Mesendoderm (in vitro differentiated cells): ENCODE data around the gene BCO2.
A peak's percentile ranks its signal among the peaks of the same experiment; 100 is the strongest.

ENCODE experiments used
- DNase-seq: peaks from one replicate; pipeline ENCODE4 v3.0.0; 2013
- H2AK5ac ChIP-seq: 2 replicates; pipeline ENCODE4 v1.6.1; 2013; ENCODE audit warnings: low read length, inconsistent platforms
- H2BK120ac ChIP-seq: 2 replicates; pipeline ENCODE4 v1.6.1; 2013; ENCODE audit warnings: low read depth, mild to moderate bottlenecking, low read length, moderate library complexity, mixed read lengths
- H2BK15ac ChIP-seq: replicated peaks from 2 replicates; pipeline ENCODE4 v1.6.1; 2013; ENCODE audit warnings: low read depth, mild to moderate bottlenecking, moderate library complexity
- H2BK5ac ChIP-seq: 2 replicates; pipeline ENCODE4 v1.6.1; 2013; ENCODE audit warnings: low read length, inconsistent platforms
- H3K18ac ChIP-seq: 2 replicates; pipeline ENCODE4 v1.6.1; 2013; ENCODE audit warnings: mild to moderate bottlenecking, low read length, mixed read lengths
- H3K23ac ChIP-seq: one replicate; pipeline ENCODE4 v1.6.1; 2013; ENCODE audit warnings: low read length
- H3K27ac ChIP-seq: 2 replicates; pipeline ENCODE4 v1.5.1; 2013; ENCODE audit warnings: low read depth, mild to moderate bottlenecking, inconsistent platforms, low read length, moderate library complexity
- H3K27me3 ChIP-seq: 2 replicates; pipeline ENCODE4 v1.6.1; 2013; ENCODE audit warnings: low read length, control low read depth, mild to moderate bottlenecking, inconsistent platforms; ENCODE audit not compliant: insufficient read depth, poor library complexity
- H3K36me3 ChIP-seq: 2 replicates; pipeline ENCODE4 v1.6.1; 2013; ENCODE audit warnings: low read length, inconsistent platforms; ENCODE audit not compliant: control insufficient read depth, insufficient read depth
- H3K4ac ChIP-seq: one replicate; pipeline ENCODE4 v1.6.1; 2013; ENCODE audit warnings: low read depth, mild to moderate bottlenecking, low read length, moderate library complexity
- H3K4me1 ChIP-seq: 2 replicates; pipeline ENCODE4 v1.6.1; 2013; ENCODE audit warnings: low read depth, low read length, inconsistent platforms; ENCODE audit not compliant: control insufficient read depth
- H3K4me2 ChIP-seq: 2 replicates; pipeline ENCODE4 v1.6.1; 2013; ENCODE audit warnings: low read length
- H3K4me3 ChIP-seq: 2 replicates; pipeline ENCODE4 v1.5.1; 2013; ENCODE audit warnings: mild to moderate bottlenecking, low read length
- H3K56ac ChIP-seq: one replicate; pipeline ENCODE4 v1.6.1; 2013; ENCODE audit warnings: low read length
- H3K79me1 ChIP-seq: 2 replicates; pipeline ENCODE4 v1.6.1; 2013; ENCODE audit warnings: low read length, inconsistent platforms
- H3K79me2 ChIP-seq: 2 replicates; pipeline ENCODE4 v1.6.1; 2013; ENCODE audit warnings: mild to moderate bottlenecking, low read length; ENCODE audit not compliant: control insufficient read depth, insufficient read depth
- H3K9ac ChIP-seq: 2 replicates; pipeline ENCODE4 v1.6.1; 2013; ENCODE audit warnings: low read length, inconsistent platforms
- H4K5ac ChIP-seq: one replicate; pipeline ENCODE4 v1.6.1; 2013; ENCODE audit warnings: low read length
- H4K8ac ChIP-seq: one replicate; pipeline ENCODE4 v1.6.1; 2013; ENCODE audit warnings: low read depth, mild to moderate bottlenecking, control low read depth, low read length, moderate library complexity
- WGBS: extraction: QIAGEN DNeasy Blood & Tissue Kit; methylation state at CpG from one replicate; pipeline ENCODE4 v1.1.7; 2013; ENCODE audit warnings: low lambda C conversion rate, missing lambda C conversion rate; ENCODE audit not compliant: insufficient coverage; ENCODE audit errors: extremely low coverage; 5-methylcytosine and 5-hydroxymethylcytosine counted together

Gene BCO2

DNA sequence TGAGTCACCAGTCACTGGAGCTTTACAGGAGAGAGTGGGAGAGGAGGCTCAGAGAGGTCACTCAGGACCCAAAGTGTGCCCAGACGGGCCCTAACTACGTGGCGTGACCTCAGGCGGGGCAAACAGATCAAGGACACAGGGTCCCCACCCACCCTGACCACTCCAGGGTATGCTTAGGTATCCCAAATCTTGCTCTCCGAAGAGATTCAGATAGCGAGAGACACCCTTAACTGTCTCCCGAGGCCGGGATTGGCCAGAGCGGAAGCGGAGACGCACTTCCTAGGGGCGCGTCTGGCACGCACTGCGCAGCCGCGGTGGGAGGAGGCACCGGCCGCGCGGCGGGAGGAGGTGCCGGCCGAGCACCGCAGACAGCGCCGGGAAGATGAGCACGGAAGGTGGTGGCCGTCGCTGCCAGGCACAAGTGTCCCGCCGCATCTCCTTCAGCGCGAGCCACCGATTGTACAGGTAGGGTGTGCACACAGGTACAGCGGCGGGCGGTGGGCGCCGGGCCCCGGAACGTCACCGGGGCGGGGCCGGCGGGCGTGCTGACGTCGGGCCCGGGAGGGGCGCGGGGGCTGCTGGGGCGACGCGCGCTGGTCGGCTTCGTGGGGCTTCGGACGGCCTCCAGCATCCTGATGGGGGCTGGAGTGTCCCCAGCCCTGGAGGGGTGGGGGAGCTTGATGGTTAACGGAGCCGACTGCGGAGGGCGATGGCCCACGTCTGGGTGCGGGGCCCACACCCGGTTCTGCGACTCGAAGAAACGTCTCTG, 50.9 kb downstream of the BCO2 start, which contains the start of gene PTS:
TSS of gene PTS (plus strand) at position 367 of the 769 bp plus-strand sequence. CDS start at position 383, 16 bp downstream.
- peak within 1 kb of the TSS; percentile 99 for H3K4me2 ChIP-seq
- WGBS: no CpG with 5 or more reads among the region's 70 CpGs
- peak within 1 kb of the TSS; percentile 5 for H4K8ac ChIP-seq
- H4K5ac ChIP-seq: peak within 1 kb of the TSS; percentile 33
- H2BK5ac ChIP-seq: peak within 1 kb of the TSS; percentile 97
- H3K79me1 ChIP-seq: peaks cover 14% of the 10 kb centered on the region
- H3K4me1 ChIP-seq: no peaks in the 10 kb centered on the region
- H2BK120ac ChIP-seq: no peak within 1 kb of the TSS
- peak within 1 kb of the TSS; percentile 44 for H3K4ac ChIP-seq
- no peak within 1 kb of the TSS for H2BK15ac ChIP-seq
- H3K23ac ChIP-seq: peak within 1 kb of the TSS; percentile 80
- H3K18ac ChIP-seq: no peak within 1 kb of the TSS
- H3K79me2 ChIP-seq: peaks cover 10% of the 10 kb centered on the region
- no peak within 1 kb of the TSS for H2AK5ac ChIP-seq
- H3K36me3 ChIP-seq: peaks cover 4% of the 10 kb centered on the region
- H3K27me3 ChIP-seq: no peaks in the 10 kb centered on the region
- peak within 1 kb of the TSS; percentile 96 for H3K4me3 ChIP-seq
- peak within 1 kb of the TSS; percentile 73 for H3K27ac ChIP-seq
- H3K56ac ChIP-seq: peak within 1 kb of the TSS; percentile 100
- DNase-seq: peak; percentile 91
- H3K9ac ChIP-seq: peak within 1 kb of the TSS; percentile 99

DNA sequence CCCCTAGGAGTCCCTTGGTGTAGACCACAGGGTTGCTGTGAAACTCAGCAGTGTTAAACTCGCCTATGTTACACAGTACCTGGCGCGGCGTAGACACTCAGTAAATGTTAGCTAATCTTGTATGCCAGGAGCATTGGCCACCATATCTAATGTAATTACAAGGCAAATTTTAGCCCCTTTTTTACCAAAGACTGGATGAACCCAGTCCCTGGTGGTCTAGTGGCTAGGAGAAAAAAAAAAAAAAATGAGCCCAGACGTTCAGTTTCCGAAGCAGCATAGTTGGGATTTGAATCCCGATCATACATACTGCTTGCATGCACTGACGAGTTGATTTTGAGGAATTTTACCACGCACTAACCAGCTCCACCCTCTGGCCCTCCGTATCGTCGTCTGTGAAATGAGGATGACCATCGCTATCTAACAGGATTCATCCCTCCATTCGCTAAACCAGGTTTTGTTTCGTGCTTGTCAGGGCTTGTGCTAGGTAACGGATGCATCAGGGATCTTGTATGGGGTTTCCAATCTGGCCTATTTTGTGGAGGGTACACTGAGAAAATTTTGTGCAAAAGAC, 51.6 kb downstream of the BCO2 start:
- Histone ChIP-seq H3K9ac (peak overlapping the region; percentile 99), H4K5ac (peak overlapping the region; percentile 12), H3K23ac (peak overlapping the region; percentile 80), H3K4me1 (no peaks in the 10 kb centered on the region), H2BK120ac (no peak overlapping the region), H2AK5ac (no peak overlapping the region), H3K56ac (peak overlapping the region; percentile 100), H4K8ac (no peak overlapping the region), H3K4me3 (peak overlapping the region; percentile 96), H3K27ac (no peak overlapping the region), H3K27me3 (no peaks in the 10 kb centered on the region), H3K79me2 (peaks cover 10% of the 10 kb centered on the region), H2BK5ac (peak overlapping the region; percentile 15), H2BK15ac (no peak overlapping the region), H3K18ac (no peak overlapping the region), H3K36me3 (peaks cover 4% of the 10 kb centered on the region), H3K79me1 (peaks cover 14% of the 10 kb centered on the region), H3K4me2 (peak overlapping the region; percentile 92), H3K4ac (no peak overlapping the region)
- no peak for DNase-seq
- no CpG with 5 or more reads among the region's 16 CpGs for WGBS

DNA sequence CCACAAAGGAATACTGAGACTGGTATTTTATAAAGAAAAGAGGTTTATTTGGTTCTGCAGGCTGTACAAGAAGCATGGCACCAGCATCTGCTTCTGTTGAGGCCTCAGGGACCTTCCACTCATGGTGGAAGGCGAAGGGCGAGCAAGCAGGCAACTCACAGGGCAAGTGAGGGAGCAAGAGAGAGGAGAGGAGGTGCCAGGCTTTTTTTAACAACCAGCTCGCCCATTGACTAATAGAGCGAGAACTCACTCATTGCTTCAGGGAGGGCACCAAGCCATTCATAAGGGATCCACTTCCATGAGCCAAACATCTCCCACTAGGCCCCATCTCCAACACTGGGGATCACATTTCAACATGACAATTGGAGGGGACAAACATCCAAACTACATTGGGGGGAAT, 52.2 kb downstream of the BCO2 start:
- Histone ChIP-seq H2BK5ac (no peak overlapping the region), H3K27ac (no peak overlapping the region), H3K4me3 (no peak overlapping the region)

DNA sequence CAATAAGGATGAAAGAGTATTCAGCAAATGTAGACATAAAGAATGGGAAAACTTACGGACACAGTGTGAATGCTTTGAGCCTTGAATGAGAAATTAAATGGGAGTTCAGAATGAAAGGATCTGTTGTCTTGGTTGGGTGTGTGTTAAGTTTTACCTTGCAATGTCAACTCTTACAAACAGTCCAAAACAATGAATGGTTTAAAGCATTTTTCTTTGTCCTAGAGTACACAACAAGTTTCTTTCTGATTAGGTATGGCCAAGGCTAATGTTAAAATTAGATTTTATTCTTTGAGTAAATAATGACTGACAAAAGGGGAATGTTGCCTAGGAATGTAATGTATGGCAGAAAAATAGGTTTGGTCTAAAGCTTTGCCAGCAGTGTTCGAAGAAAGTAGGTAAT, 53.4 kb downstream of the BCO2 start:
- Histone ChIP-seq H3K4ac (no peak overlapping the region), H3K79me2 (peaks cover 10% of the 10 kb centered on the region), H3K79me1 (peaks cover 14% of the 10 kb centered on the region), H3K56ac (no peak overlapping the region), H3K18ac (no peak overlapping the region), H2BK5ac (no peak overlapping the region), H3K4me3 (no peak overlapping the region), H2BK15ac (no peak overlapping the region), H4K5ac (no peak overlapping the region), H3K4me1 (no peaks in the 10 kb centered on the region), H3K27ac (no peak overlapping the region), H3K9ac (no peak overlapping the region), H3K36me3 (peaks cover 4% of the 10 kb centered on the region), H3K27me3 (no peaks in the 10 kb centered on the region), H2BK120ac (no peak overlapping the region), H3K23ac (no peak overlapping the region), H4K8ac (no peak overlapping the region), H3K4me2 (no peak overlapping the region), H2AK5ac (no peak overlapping the region)
- DNase-seq: no peak
- WGBS: no CpG with 5 or more reads among the region's 2 CpGs

More for the DNA sequence above, 52.2 kb downstream of the BCO2 start:
- Histone ChIP-seq H4K5ac (no peak overlapping the region), H3K79me2 (peaks cover 10% of the 10 kb centered on the region), H3K4me1 (no peaks in the 10 kb centered on the region), H4K8ac (no peak overlapping the region), H3K23ac (no peak overlapping the region), H3K56ac (peak overlapping the region; percentile 100), H3K4ac (no peak overlapping the region), H3K79me1 (peaks cover 14% of the 10 kb centered on the region), H2AK5ac (no peak overlapping the region), H3K27me3 (no peaks in the 10 kb centered on the region), H3K18ac (no peak overlapping the region), H3K4me2 (no peak overlapping the region), H2BK120ac (no peak overlapping the region), H3K36me3 (peaks cover 4% of the 10 kb centered on the region), H3K9ac (peak overlapping the region; percentile 99), H2BK15ac (no peak overlapping the region)
- no CpG with 5 or more reads among the region's 4 CpGs for WGBS
- no peak for DNase-seq

DNA sequence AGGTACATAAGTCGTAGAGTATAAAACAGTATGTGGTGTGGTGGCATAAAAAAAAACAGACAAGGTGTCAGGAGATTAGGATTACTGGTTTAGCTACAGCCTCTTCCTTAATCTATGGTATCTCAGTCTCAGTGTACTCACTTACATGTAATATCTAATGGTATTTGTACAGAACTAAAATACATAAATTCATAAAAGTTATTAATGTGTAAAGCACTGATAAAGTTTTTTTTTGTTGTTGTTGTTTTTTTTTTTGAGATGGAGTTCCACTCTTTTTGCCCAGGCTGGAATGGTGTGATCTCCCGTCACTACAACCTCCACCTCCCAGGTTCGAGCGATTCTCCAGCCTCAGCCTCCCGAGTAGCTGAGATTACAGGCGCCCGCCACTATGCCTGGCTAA, 53.8 kb downstream of the BCO2 start:
- H3K27me3 ChIP-seq: no peaks in the 10 kb centered on the region
- H3K27ac ChIP-seq: no peak overlapping the region
- no peak overlapping the region for H3K23ac ChIP-seq
- H3K4ac ChIP-seq: no peak overlapping the region
- peaks cover 14% of the 10 kb centered on the region for H3K79me1 ChIP-seq
- H3K4me3 ChIP-seq: no peak overlapping the region
- H3K79me2 ChIP-seq: peaks cover 10% of the 10 kb centered on the region
- H3K4me1 ChIP-seq: no peaks in the 10 kb centered on the region
- H4K5ac ChIP-seq: no peak overlapping the region
- no peak overlapping the region for H3K18ac ChIP-seq
- no peak overlapping the region for H3K4me2 ChIP-seq
- H3K9ac ChIP-seq: no peak overlapping the region
- no peak overlapping the region for H2BK5ac ChIP-seq
- H3K36me3 ChIP-seq: peaks cover 4% of the 10 kb centered on the region
- H2BK15ac ChIP-seq: no peak overlapping the region
- no peak overlapping the region for H2AK5ac ChIP-seq
- H3K56ac ChIP-seq: no peak overlapping the region
- H2BK120ac ChIP-seq: no peak overlapping the region
- no peak for DNase-seq
- H4K8ac ChIP-seq: no peak overlapping the region
- no CpG with 5 or more reads among the region's 7 CpGs for WGBS
